Psoas muscle (tissue), 8 donors: ENCODE data around the gene ELL. TPM values are rescaled to one million over a fixed set of nuclear protein-coding genes. Genes with fewer than 3 reads are reported as not detected.

Experiments used
- ATAC-seq, 4 donors: fragments of 200-7000 bp; cut with Tn5 transposase; one replicate each; pipeline ENCODE4 v1.9.1; 2020; ENCODE audit warnings: moderate library complexity in 3 of 4, mild to moderate bottlenecking in 2 of 4
- DNase-seq, 2 donors: peaks; one replicate each; pipeline ENCODE4 v3.0.0-alpha.2; 2020
- H3K27ac ChIP-seq: fragments of 200-600 bp; one replicate; pipeline ENCODE4 v1.8.0; 2022
- H3K27me3 ChIP-seq, 3 donors: fragments of 200-600 bp in 1 of 3; one replicate each; pipeline versions ENCODE4 v1.6.1 to v1.8.0; 2013 to 2022; ENCODE audit warnings: low read length in 2 of 3, mild to moderate bottlenecking in 2 of 3, moderate library complexity in 1 of 3; ENCODE audit not compliant: insufficient read depth in 3 of 3
- H3K36me3 ChIP-seq, 2 donors: fragments of 200-600 bp in 1 of 2; one replicate each; pipeline versions ENCODE4 v1.6.1 to v1.8.0; 2013 to 2022; ENCODE audit warnings: low read depth in 1 of 2, mild to moderate bottlenecking in 1 of 2, moderate library complexity in 1 of 2; ENCODE audit not compliant: insufficient read depth in 1 of 2
- H3K4me1 ChIP-seq: fragments of 200-600 bp; one replicate; pipeline ENCODE4 v1.8.0; 2022
- H3K4me3 ChIP-seq: fragments of 200-600 bp; one replicate; pipeline ENCODE4 v1.8.0; 2022; ENCODE audit warnings: mild to moderate bottlenecking
- H3K9me3 ChIP-seq: fragments of 200-600 bp; one replicate; pipeline ENCODE4 v1.8.0; 2022
- WGBS, 3 donors: extraction: QIAGEN DNeasy Blood & Tissue Kit; methylation state at CpG; one replicate each; pipeline versions ENCODE4 v1.1.6 to v1.1.7; 2013; 5-methylcytosine and 5-hydroxymethylcytosine counted together
- intact Hi-C, 2 donors: fragments of 100-400 bp; cut with DNase I; formaldehyde crosslinking; loops; one replicate each; pipeline versions ENCODE4 v1.11.0 to v1.14.2; 2022
- polyA plus RNA-seq, 3 donors: library from polyadenylated mRNA; stranded (reverse); fragments of 200-250 nt; gene quantifications; one replicate each; pipeline ENCODE4 v1.2.3, GENCODE V29; 2013
- total RNA-seq, 4 donors: library from RNA; stranded (reverse); fragmentation: NEBNext Ultra II Directional in 2 of 4; extraction: Animal tissue kit (Norgen Biotek cat#: 25700) in 2 of 4; gene quantifications; one replicate each; pipeline versions ENCODE4 v1.2.1 to v1.2.4, GENCODE V29; 2021 to 2023
- TF ChIP-seq, protein P1 (sequence below): fragments of 200-600 bp; IDR thresholded peaks from one replicate; pipeline ENCODE4 v1.8.0; 2022; ENCODE audit warnings: antibody characterized with exemption
- donor health status: healthy with polysubstance abuse.
- donor health status: DM: no; HTN: no; CAD: no; lungs with moderate emphysema.
- donor health status: Bipolar disorder and iron deficiency.
- donor health status: healthy.
- donor health status: DM: yes; HTN: yes; CAD: no.
- donor health status: DM: no; HTN: no; CAD: no.
- donor health status: DM: no; HTN: no; CAD: no.
- donor health status: DM: yes; HTN: yes; CAD: no.

ELL gene
- total and polyA plus RNA-seq, 7 donors: 7.5 to 40.2 (median 17.5) TPM

DNA sequence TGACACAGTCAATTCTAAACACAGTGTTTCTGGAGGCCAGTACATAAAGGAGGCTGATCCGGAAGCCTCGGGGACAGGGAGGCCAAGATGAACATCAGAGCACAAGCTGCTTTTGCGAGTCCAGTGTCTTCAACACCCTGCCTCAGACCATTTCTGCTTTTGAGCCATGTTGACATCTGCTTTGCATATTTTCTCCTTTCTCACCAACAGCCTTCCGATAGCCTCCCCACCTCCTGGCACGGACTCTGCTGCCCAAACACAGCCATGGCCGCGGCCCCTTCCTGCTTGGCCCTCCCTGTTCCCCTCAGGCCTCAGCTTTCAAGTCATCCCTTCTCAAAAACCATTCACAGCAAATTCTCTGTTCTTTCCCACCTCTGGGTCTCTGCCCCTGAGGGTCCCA is 128.0 kb downstream of the ELL start:
- H3K27ac ChIP-seq: no peak overlapping the region
- ATAC-seq: no peak

DNA sequence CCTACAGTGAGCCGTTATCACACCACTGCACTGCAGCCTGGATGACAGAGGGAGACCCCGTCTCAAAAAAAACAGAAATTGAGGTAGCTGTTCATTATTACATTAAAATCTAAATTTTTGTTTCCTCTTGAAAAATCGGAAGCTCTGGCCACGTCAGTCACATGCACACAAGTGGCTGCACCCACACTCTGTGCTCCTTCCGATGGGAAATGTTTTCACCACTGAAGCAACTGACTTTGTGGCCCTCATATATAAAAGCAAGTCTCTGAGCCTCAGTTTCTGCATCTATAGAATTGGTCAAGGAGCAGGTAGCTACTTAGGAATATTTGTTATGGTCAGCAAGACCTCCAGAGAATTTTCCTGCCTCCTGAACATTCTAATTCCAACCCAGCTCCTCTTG is 128.9 kb downstream of the ELL start:
- peaks cover 15% of the 10 kb centered on the region for H3K4me1 ChIP-seq
- WGBS, 3 donors: 82 to 90% (median 86%) methylated on average over 5 of the region's 5 CpGs
- H3K9me3 ChIP-seq: no peaks in the 10 kb centered on the region
- ATAC-seq (no peak), DNase-seq (no peak)
- no peak overlapping the region for H3K4me3 ChIP-seq
- H3K27ac ChIP-seq: no peak overlapping the region
- no peaks in the 10 kb centered on the region for H3K27me3 ChIP-seq
- TF ChIP-seq, protein P1, sequence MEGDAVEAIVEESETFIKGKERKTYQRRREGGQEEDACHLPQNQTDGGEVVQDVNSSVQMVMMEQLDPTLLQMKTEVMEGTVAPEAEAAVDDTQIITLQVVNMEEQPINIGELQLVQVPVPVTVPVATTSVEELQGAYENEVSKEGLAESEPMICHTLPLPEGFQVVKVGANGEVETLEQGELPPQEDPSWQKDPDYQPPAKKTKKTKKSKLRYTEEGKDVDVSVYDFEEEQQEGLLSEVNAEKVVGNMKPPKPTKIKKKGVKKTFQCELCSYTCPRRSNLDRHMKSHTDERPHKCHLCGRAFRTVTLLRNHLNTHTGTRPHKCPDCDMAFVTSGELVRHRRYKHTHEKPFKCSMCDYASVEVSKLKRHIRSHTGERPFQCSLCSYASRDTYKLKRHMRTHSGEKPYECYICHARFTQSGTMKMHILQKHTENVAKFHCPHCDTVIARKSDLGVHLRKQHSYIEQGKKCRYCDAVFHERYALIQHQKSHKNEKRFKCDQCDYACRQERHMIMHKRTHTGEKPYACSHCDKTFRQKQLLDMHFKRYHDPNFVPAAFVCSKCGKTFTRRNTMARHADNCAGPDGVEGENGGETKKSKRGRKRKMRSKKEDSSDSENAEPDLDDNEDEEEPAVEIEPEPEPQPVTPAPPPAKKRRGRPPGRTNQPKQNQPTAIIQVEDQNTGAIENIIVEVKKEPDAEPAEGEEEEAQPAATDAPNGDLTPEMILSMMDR: no peak
- intact Hi-C loops: no loop called here
- H3K36me3 ChIP-seq: no peaks in the 10 kb centered on the region

More for the DNA sequence above, 128.0 kb downstream of the ELL start:
- intact Hi-C loops: no loop called here
- Histone ChIP-seq H3K4me1 (peaks cover 8% of the 10 kb centered on the region), H3K4me3 (peak overlapping the region; percentile 25), H3K36me3 (no peaks in the 10 kb centered on the region), H3K27me3 (peaks cover 0 to 2% (median 0%) of the 10 kb centered on the region in 3 donors), H3K9me3 (no peaks in the 10 kb centered on the region)
- DNase-seq: no peak
- WGBS, 3 donors: 58 to 71% (median 68%) methylated on average over 7 of the region's 7 CpGs
- TF ChIP-seq, protein P1: no peak

Other genes with a start within 250 kb of the ELL start
- gene IQCN, start 247.6 kb downstream of the ELL start, total RNA-seq: 1 to 10 TPM in 1 of 4 donors, under 1 TPM in 3; 0.32 to 1.5 (median 0.43) TPM
- gene IQCN, start 247.6 kb downstream of the ELL start, polyA plus RNA-seq: under 1 TPM; 0.12 to 0.57 (median 0.17) TPM
- gene JUND, start 240.4 kb downstream of the ELL start, total RNA-seq: 10 to 100 TPM; 68.0 to 77.1 (median 72.1) TPM
- 10 to 100 TPM; 22.7 to 40.3 (median 38.9) TPM for gene JUND, start 240.4 kb downstream of the ELL start, polyA plus RNA-seq
- gene LSM4, start 199.0 kb downstream of the ELL start, total RNA-seq: 100 to 1,000 TPM in 2 of 4 donors, 10 to 100 TPM in 2; 87.9 to 136 (median 112) TPM
- 100 to 1,000 TPM; 118 to 215 (median 139) TPM for gene LSM4, start 199.0 kb downstream of the ELL start, polyA plus RNA-seq
- gene PGPEP1, start 181.5 kb downstream of the ELL start, total RNA-seq: 10 to 100 TPM; 18.3 to 47.8 (median 31.7) TPM
- gene PGPEP1, start 181.5 kb downstream of the ELL start, polyA plus RNA-seq: 10 to 100 TPM in 1 of 3 donors, 1 to 10 TPM in 2; 8.0 to 13.8 (median 9.1) TPM
- gene GDF15, start 135.9 kb downstream of the ELL start, total RNA-seq: 1 to 10 TPM in 2 of 4 donors, under 1 TPM in 2; 0.50 to 8.5 (median 2.2) TPM
- 10 to 100 TPM in 1 of 3 donors, under 1 TPM in 2; 0.27 to 37.1 (median 0.35) TPM for gene GDF15, start 135.9 kb downstream of the ELL start, polyA plus RNA-seq
- 1 to 10 TPM; 2.0 to 4.1 (median 2.4) TPM for gene LRRC25, start 124.4 kb downstream of the ELL start, total RNA-seq
- 1 to 10 TPM in 2 of 3 donors, under 1 TPM in 1; 0.65 to 5.2 (median 1.3) TPM for gene LRRC25, start 124.4 kb downstream of the ELL start, polyA plus RNA-seq
- 10 to 100 TPM; 29.1 to 46.1 (median 29.6) TPM for gene SSBP4, start 102.7 kb downstream of the ELL start, total RNA-seq
- 10 to 100 TPM; 25.8 to 37.8 (median 28.6) TPM for gene SSBP4, start 102.7 kb downstream of the ELL start, polyA plus RNA-seq
- gene ISYNA1, start 83.9 kb downstream of the ELL start, total RNA-seq: 10 to 100 TPM in 3 of 4 donors, 1 to 10 TPM in 1; 9.8 to 17.0 (median 10.9) TPM
- gene ISYNA1, start 83.9 kb downstream of the ELL start, polyA plus RNA-seq: 1 to 10 TPM; 6.3 to 8.6 (median 8.0) TPM
- 100 to 1,000 TPM in 2 of 4 donors, 10 to 100 TPM in 2; 94.4 to 137 (median 113) TPM for gene FKBP8, start 21.5 kb upstream of the ELL start, total RNA-seq
- gene FKBP8, start 21.5 kb upstream of the ELL start, polyA plus RNA-seq: 100 to 1,000 TPM in 2 of 3 donors, 10 to 100 TPM in 1; 92.8 to 143 (median 138) TPM
- 10 to 100 TPM; 38.9 to 76.5 (median 50.8) TPM for gene KXD1, start 35.8 kb upstream of the ELL start, total RNA-seq
- 100 to 1,000 TPM in 2 of 3 donors, 10 to 100 TPM in 1; 84.6 to 144 (median 122) TPM for gene KXD1, start 35.8 kb upstream of the ELL start, polyA plus RNA-seq
- gene UBA52, start 49.8 kb upstream of the ELL start, total RNA-seq: 1,000 to 10,000 TPM in 2 of 4 donors, 100 to 1,000 TPM in 2; 979 to 1,082 (median 1,028) TPM
- gene UBA52, start 49.8 kb upstream of the ELL start, polyA plus RNA-seq: 1,000 to 10,000 TPM in 2 of 3 donors, 100 to 1,000 TPM in 1; 877 to 1,553 (median 1,005) TPM
- gene REX1BD, start 66.7 kb upstream of the ELL start, total RNA-seq: 100 to 1,000 TPM in 1 of 4 donors, 10 to 100 TPM in 3; 52.1 to 105 (median 92.0) TPM
- gene REX1BD, start 66.7 kb upstream of the ELL start, polyA plus RNA-seq: 100 to 1,000 TPM in 1 of 3 donors, 10 to 100 TPM in 2; 67.7 to 105 (median 80.7) TPM
- 10 to 100 TPM in 3 of 4 donors, 1 to 10 TPM in 1; 8.3 to 20.2 (median 14.2) TPM for gene CRLF1, start 84.7 kb upstream of the ELL start, total RNA-seq
- 10 to 100 TPM; 15.6 to 28.4 (median 19.3) TPM for gene CRLF1, start 84.7 kb upstream of the ELL start, polyA plus RNA-seq
- gene TMEM59L, start 90.8 kb upstream of the ELL start, total RNA-seq: 1 to 10 TPM in 3 of 4 donors, under 1 TPM in 1; 0.79 to 3.2 (median 2.6) TPM
- gene TMEM59L, start 90.8 kb upstream of the ELL start, polyA plus RNA-seq: 1 to 10 TPM in 2 of 3 donors, under 1 TPM in 1; 0.85 to 4.8 (median 1.5) TPM
- 1 to 10 TPM; 5.2 to 9.9 (median 7.0) TPM for gene KLHL26, start 115.0 kb upstream of the ELL start, total RNA-seq
- 1 to 10 TPM; 3.1 to 4.1 (median 3.5) TPM for gene KLHL26, start 115.0 kb upstream of the ELL start, polyA plus RNA-seq
- gene CRTC1, start 161.6 kb upstream of the ELL start, total RNA-seq: 10 to 100 TPM in 2 of 4 donors, 1 to 10 TPM in 2; 8.1 to 12.5 (median 9.6) TPM
- 1 to 10 TPM; 4.5 to 6.6 (median 6.3) TPM for gene CRTC1, start 161.6 kb upstream of the ELL start, polyA plus RNA-seq